Omental fat pad (tissue), 4 donors: ENCODE measurements around the gene GLTP. TPM values are rescaled to one million over a fixed set of nuclear protein-coding genes. Genes with fewer than 3 reads are reported as not detected.

Experiments used
- ATAC-seq: fragments of 150-250 bp; one replicate; pipeline ENCODE4 v1.9.1; 2016; ENCODE audit warnings: mild to moderate bottlenecking, moderate library complexity; ENCODE audit not compliant: low FRiP score
- DNase-seq: peaks from one replicate; pipeline ENCODE4 v3.0.0-alpha.2; 2019; ENCODE audit warnings: low spot score
- total RNA-seq, 4 donors: library from RNA; depleted of rRNA; stranded (reverse); fragments of >200 nt; gene quantifications; one replicate each; pipeline ENCODE4 v1.1.0, GENCODE V29; 2016
- TF ChIP-seq, protein P1 (sequence below), 3 donors: fragments of 450-650 bp; IDR thresholded peaks; one replicate each; pipeline ENCODE4 v1.5.1; 2016 to 2017; ENCODE audit warnings: antibody characterized with exemption in 3 of 3, mild to moderate bottlenecking in 3 of 3, moderate library complexity in 2 of 3

GLTP gene
- total RNA-seq, 4 donors from 2014 or later: 28.5 to 42.7 (median 36.5) TPM

- DNase-seq (no peak), ATAC-seq (no peak)
- TF ChIP-seq, protein P1, sequence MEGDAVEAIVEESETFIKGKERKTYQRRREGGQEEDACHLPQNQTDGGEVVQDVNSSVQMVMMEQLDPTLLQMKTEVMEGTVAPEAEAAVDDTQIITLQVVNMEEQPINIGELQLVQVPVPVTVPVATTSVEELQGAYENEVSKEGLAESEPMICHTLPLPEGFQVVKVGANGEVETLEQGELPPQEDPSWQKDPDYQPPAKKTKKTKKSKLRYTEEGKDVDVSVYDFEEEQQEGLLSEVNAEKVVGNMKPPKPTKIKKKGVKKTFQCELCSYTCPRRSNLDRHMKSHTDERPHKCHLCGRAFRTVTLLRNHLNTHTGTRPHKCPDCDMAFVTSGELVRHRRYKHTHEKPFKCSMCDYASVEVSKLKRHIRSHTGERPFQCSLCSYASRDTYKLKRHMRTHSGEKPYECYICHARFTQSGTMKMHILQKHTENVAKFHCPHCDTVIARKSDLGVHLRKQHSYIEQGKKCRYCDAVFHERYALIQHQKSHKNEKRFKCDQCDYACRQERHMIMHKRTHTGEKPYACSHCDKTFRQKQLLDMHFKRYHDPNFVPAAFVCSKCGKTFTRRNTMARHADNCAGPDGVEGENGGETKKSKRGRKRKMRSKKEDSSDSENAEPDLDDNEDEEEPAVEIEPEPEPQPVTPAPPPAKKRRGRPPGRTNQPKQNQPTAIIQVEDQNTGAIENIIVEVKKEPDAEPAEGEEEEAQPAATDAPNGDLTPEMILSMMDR (IDR thresholded peaks at IDR 0.05): no peak
Measured at GRCh38 chr12:109821968-109822367, 58.4 kb downstream of the GLTP start.

- DNase-seq (no peak), ATAC-seq (no peak)
- TF ChIP-seq, protein P1 (IDR thresholded peaks at IDR 0.05): no peak
Measured at GRCh38 chr12:109820816-109821381, 59.4 kb downstream of the GLTP start.

DNA sequence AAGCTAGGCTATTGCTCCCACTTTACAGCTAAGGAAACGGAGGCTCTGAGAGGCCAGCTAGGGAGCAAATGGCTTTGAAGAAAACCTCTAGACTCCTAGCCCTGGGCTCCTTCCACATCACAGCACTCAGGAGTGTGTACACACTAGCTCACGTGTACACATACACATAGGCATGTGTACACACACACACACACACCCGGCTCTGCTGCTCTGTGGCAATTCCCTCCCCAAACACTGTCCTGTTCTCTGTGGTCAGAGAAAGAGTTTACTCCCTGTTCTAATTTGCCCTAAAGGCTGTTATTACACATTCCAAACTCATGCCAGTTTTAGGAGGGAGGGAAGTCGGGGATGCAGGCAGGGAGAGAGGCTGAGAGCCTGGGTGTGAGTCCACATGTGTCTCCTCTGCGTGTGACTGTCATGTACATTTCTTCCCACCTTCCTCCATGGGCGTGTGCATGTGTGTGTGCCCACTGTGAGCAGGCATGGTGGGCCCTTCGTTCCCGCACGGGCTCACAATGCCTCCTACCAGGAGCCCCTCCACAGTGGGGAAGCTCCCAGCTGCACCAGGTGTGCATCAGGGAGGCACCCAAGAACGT is 61.3 kb downstream of the GLTP start:
- DNase-seq (no peak), ATAC-seq (no peak)
- TF ChIP-seq, protein P1 (IDR thresholded peaks at IDR 0.05): no peak

DNA sequence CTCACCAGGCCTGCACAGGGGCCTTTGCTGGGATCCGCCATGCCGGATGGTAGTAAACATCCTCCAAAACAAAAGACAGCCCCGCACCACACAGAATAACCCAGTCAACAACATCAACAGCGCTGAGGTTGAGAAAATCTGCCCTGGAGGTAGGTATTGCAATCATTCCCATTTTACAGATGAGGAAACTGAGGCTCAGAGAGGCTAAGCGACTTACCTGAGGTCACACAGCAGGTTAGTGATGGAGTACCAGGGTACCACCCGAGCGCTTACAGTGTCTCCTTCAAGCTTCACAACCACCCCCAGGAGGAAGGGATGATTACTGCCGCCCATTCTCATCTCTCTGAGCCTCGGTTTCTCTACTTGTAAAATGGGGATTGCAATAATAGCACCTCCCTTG is 62.1 kb downstream of the GLTP start:
- DNase-seq (no peak), ATAC-seq (no peak)

GRCh38 chr12:109817627-109818231 is 62.6 kb downstream of the GLTP start:
- no peak for ATAC-seq
- TF ChIP-seq, protein P1 (IDR thresholded peaks at IDR 0.05): no peak
- DNase-seq: no peak

More for the DNA sequence above, 62.1 kb downstream of the GLTP start:
- TF ChIP-seq, protein P1 (IDR thresholded peaks at IDR 0.05): no peak

DNA sequence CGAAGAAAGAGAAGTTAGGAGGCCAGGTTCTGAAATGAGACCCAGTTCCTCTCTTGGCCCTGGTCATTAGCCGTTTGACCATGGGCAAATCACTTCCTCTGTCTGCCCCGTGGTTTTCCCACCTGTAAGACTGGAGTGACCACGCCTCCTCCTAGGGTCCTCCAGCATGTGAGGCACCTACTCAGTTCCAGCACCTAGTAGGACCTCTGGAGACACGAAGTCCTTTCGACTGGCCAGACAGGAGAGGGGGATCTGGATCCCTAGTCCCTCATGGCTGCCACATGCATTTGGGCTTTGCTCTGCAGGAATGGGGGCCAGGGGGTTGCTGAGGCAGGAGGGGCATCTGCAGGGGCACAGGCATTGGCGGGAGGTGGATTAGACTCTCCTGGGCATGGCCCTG is 63.5 kb downstream of the GLTP start:
- ATAC-seq (no peak), DNase-seq (no peak)
- TF ChIP-seq, protein P1 (IDR thresholded peaks at IDR 0.05): no peak
